MM.1S (cell line): ENCODE measurements around the gene CYP19A1.

Experiments
- DNase-seq: peaks from one replicate; pipeline ENCODE4 v3.0.0-alpha.2; 2015
- H2AFZ ChIP-seq: fragments of 300-600 bp; sonication (generic); 2 replicates; pipeline ENCODE4 v1.6.0; 2016; ENCODE audit warnings: antibody characterized with exemption, low read length
- H3F3A ChIP-seq: fragments of 300-600 bp; sonication (generic); 2 replicates; pipeline ENCODE4 v1.6.1; 2016; ENCODE audit warnings: mild to moderate bottlenecking, antibody characterized with exemption, low read length, moderate library complexity, mixed read lengths; ENCODE audit not compliant: insufficient read depth
- H3K27ac ChIP-seq: fragments of 300-600 bp; sonication (generic); 2 replicates; pipeline ENCODE4 v1.5.1; 2016; ENCODE audit warnings: mild to moderate bottlenecking, low read length
- H3K27me3 ChIP-seq: fragments of 300-600 bp; sonication (generic); replicated peaks from 2 replicates; pipeline ENCODE4 v1.6.0; 2016; ENCODE audit warnings: low read length; ENCODE audit not compliant: insufficient read depth
- H3K36me3 ChIP-seq: fragments of 300-600 bp; sonication (generic); replicated peaks from 2 replicates; pipeline ENCODE4 v1.6.1; 2016; ENCODE audit warnings: mild to moderate bottlenecking, low read length, mixed read lengths; ENCODE audit not compliant: insufficient read depth
- H3K4me1 ChIP-seq: fragments of 300-600 bp; sonication (generic); 2 replicates; pipeline ENCODE4 v1.6.1; 2016; ENCODE audit warnings: low read length, mixed read lengths
- H3K4me2 ChIP-seq: fragments of 300-600 bp; sonication (generic); 2 replicates; pipeline ENCODE4 v1.6.0; 2016; ENCODE audit warnings: low read depth, low read length
- H3K4me3 ChIP-seq: fragments of 300-600 bp; sonication (generic); 2 replicates; pipeline ENCODE4 v1.5.1; 2016; ENCODE audit warnings: low read length, mixed read lengths
- H3K79me2 ChIP-seq: fragments of 300-600 bp; sonication (generic); 2 replicates; pipeline ENCODE4 v1.6.1; 2016; ENCODE audit warnings: mixed run types, low read length, mixed read lengths
- H3K9ac ChIP-seq: fragments of 300-600 bp; sonication (generic); 2 replicates; pipeline ENCODE4 v1.6.1; 2016; ENCODE audit warnings: low read length, mixed read lengths
- H3K9me2 ChIP-seq: fragments of 300-600 bp; sonication (generic); replicated peaks from 2 replicates; pipeline ENCODE4 v1.6.1; 2016; ENCODE audit warnings: mild to moderate bottlenecking, low read length, mixed read lengths; ENCODE audit not compliant: insufficient read depth
- H3K9me3 ChIP-seq: fragments of 300-600 bp; sonication (generic); replicated peaks from 2 replicates; pipeline ENCODE4 v1.6.1; 2016; ENCODE audit warnings: mild to moderate bottlenecking, low read length, mixed read lengths; ENCODE audit not compliant: insufficient read depth
- H4K20me1 ChIP-seq: fragments of 300-600 bp; sonication (generic); 2 replicates; pipeline ENCODE4 v1.6.1; 2016; ENCODE audit warnings: mild to moderate bottlenecking, low read length, moderate library complexity, mixed read lengths; ENCODE audit not compliant: insufficient read depth
- CTCF ChIP-seq: fragments of 300-600 bp; sonication (generic); IDR thresholded peaks from 2 replicates; pipeline ENCODE4 v1.5.1; 2016; ENCODE audit warnings: antibody characterized with exemption, low read length, mixed read lengths
- EZH2 ChIP-seq: fragments of 300-600 bp; sonication (generic); optimal IDR thresholded peaks from 2 replicates; pipeline ENCODE3; 2017; ENCODE audit warnings: low read depth, mild to moderate bottlenecking, antibody characterized with exemption, low read length, mixed read lengths
- EZH2phosphoT487 ChIP-seq: fragments of 300-600 bp; sonication (generic); IDR thresholded peaks from 2 replicates; pipeline ENCODE4 v1.6.1; 2018; ENCODE audit warnings: antibody characterized with exemption, low read length

CYP19A1 gene

GRCh38 chr15:51369451-51369761 lies 31.0 kb upstream of the CYP19A1 start:
- TF ChIP-seq CTCF (no peak), EZH2phosphoT487 (no peak), EZH2 (no peak)
- no peaks in the 10 kb centered on the region for H3K36me3 ChIP-seq
- no peak overlapping the region for H3K4me3 ChIP-seq
- DNase-seq = no peak
- H3K27me3 ChIP-seq = no peaks in the 10 kb centered on the region
- no peak overlapping the region for H2AFZ ChIP-seq
- no peaks in the 10 kb centered on the region for H4K20me1 ChIP-seq
- H3K4me2 ChIP-seq = no peak overlapping the region
- H3K9me3 ChIP-seq = no peaks in the 10 kb centered on the region
- no peaks in the 10 kb centered on the region for H3K79me2 ChIP-seq
- H3K4me1 ChIP-seq = 0 out of 2 replicates have a peak, but pooled peaks cover 6% of the 10 kb centered on the region
- no peak overlapping the region for H3K27ac ChIP-seq
- no peaks in the 10 kb centered on the region; the same call in 1 of the 2 replicates for H3F3A ChIP-seq
- no peaks in the 10 kb centered on the region for H3K9me2 ChIP-seq
- H3K9ac ChIP-seq = no peak overlapping the region

- no peaks in the 10 kb centered on the region for H4K20me1 ChIP-seq
- no peak for TF ChIP-seq CTCF
- TF ChIP-seq EZH2phosphoT487 = no peak
- no peak for TF ChIP-seq EZH2
- H2AFZ ChIP-seq = no peak overlapping the region
- no peaks in the 10 kb centered on the region for H3K9me2 ChIP-seq
- no peaks in the 10 kb centered on the region for H3F3A ChIP-seq
- H3K4me2 ChIP-seq = no peak overlapping the region
- DNase-seq = no peak
- no peak overlapping the region for H3K4me3 ChIP-seq
- H3K9me3 ChIP-seq = no peaks in the 10 kb centered on the region
- no peaks in the 10 kb centered on the region for H3K27me3 ChIP-seq
- no peaks in the 10 kb centered on the region for H3K79me2 ChIP-seq
- 0 out of 2 replicates have a peak, but pooled peaks cover 2% of the 10 kb centered on the region for H3K4me1 ChIP-seq
- no peaks in the 10 kb centered on the region for H3K36me3 ChIP-seq
- no peak overlapping the region for H3K27ac ChIP-seq
- no peak overlapping the region for H3K9ac ChIP-seq
Measured at GRCh38 chr15:51368751-51369450, 30.5 kb upstream of the CYP19A1 start.

- no peaks in the 10 kb centered on the region for H3K9me3 ChIP-seq
- H4K20me1 ChIP-seq = no peaks in the 10 kb centered on the region
- TF ChIP-seq EZH2phosphoT487 (no peak), CTCF (no peak), EZH2 (no peak)
- no peak overlapping the region for H2AFZ ChIP-seq
- H3F3A ChIP-seq = no peaks in the 10 kb centered on the region
- no peaks in the 10 kb centered on the region for H3K27me3 ChIP-seq
- no peak overlapping the region for H3K27ac ChIP-seq
- no peaks in the 10 kb centered on the region for H3K9me2 ChIP-seq
- H3K36me3 ChIP-seq = no peaks in the 10 kb centered on the region
- no peak overlapping the region for H3K9ac ChIP-seq
- no peak overlapping the region for H3K4me3 ChIP-seq
- H3K79me2 ChIP-seq = no peaks in the 10 kb centered on the region
- no peaks in the 10 kb centered on the region for H3K4me1 ChIP-seq
- no peak overlapping the region for H3K4me2 ChIP-seq
- DNase-seq = no peak
Measured at GRCh38 chr15:51368307-51368706, 29.9 kb upstream of the CYP19A1 start.
